ENCODE results near the gene PPP3CA.

Gene PPP3CA

GRCh38 chr4:101020956-101021355 lies 326.4 kb downstream of the PPP3CA start:
- no peaks in the 10 kb centered on the region for H3K9me2 ChIP-seq (ENCODE audit: low read depth, low read length)
- H3K79me2 ChIP-seq (ENCODE audit: insufficient read depth, low read length) = no peaks in the 10 kb centered on the region
- H3K36me3 ChIP-seq (ENCODE audit: insufficient read depth, low read length) = peaks cover 18% of the 10 kb centered on the region
- H3K4me2 ChIP-seq (ENCODE audit: low read length) = no peak overlapping the region
- H4K20me1 ChIP-seq (ENCODE audit: insufficient read depth, low read length) = no peaks in the 10 kb centered on the region
- TF ChIP-seq CTCF (IDR thresholded peaks at IDR 0.05; ENCODE audit: low read length) = no peak
- TF ChIP-seq EZH2 (IDR thresholded peaks at IDR 0.05; ENCODE audit: borderline replicate concordance, low read length) = no peak
- no peaks in the 10 kb centered on the region for H3F3A ChIP-seq (ENCODE audit: insufficient read depth, low read length)
- H3K4me3 ChIP-seq (ENCODE audit: low read depth, low read length, poor library complexity, severe bottlenecking) = no peak overlapping the region
- no peaks in the 10 kb centered on the region for H3K9me3 ChIP-seq (ENCODE audit: low read length)
- no peak overlapping the region for H2AFZ ChIP-seq (ENCODE audit: low read length)
- peaks cover 8% of the 10 kb centered on the region for H3K4me1 ChIP-seq (ENCODE audit: insufficient read depth, low read length, severe bottlenecking)
- H3K27me3 ChIP-seq (ENCODE audit: insufficient read depth, low read length) = no peaks in the 10 kb centered on the region
- no peak overlapping the region for H3K9ac ChIP-seq (ENCODE audit: low read length)
- H3K27ac ChIP-seq (ENCODE audit: low read depth, low read length, poor library complexity, severe bottlenecking) = no peak overlapping the region

DNA sequence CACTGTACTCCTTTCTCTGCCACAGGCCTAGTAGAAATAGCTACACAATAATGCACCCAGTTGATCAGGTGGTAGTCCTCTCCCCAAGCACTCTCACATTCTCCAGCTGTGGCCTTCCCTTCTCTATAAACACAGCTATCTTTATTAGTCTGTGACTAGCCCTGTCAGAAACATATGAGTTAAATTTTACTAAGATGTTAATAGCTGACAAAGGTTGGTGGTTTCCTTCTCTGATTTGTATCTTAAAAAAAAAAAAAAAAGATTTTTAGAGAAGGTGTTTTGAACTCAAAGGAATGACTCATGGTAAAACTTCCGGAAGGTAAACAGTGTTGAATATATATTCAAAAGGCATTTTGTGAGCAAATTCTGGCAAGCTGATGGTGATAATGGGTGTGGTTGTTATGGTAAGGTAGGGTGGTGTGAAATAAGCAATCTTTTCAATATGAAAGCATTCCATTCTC lies 327.4 kb downstream of the PPP3CA start:
- Histone ChIP-seq H3K4me1 (ENCODE audit: insufficient read depth, low read length, severe bottlenecking) (peaks cover 11% of the 10 kb centered on the region), H3K4me3 (ENCODE audit: low read depth, low read length, poor library complexity, severe bottlenecking) (no peak overlapping the region)

DNA sequence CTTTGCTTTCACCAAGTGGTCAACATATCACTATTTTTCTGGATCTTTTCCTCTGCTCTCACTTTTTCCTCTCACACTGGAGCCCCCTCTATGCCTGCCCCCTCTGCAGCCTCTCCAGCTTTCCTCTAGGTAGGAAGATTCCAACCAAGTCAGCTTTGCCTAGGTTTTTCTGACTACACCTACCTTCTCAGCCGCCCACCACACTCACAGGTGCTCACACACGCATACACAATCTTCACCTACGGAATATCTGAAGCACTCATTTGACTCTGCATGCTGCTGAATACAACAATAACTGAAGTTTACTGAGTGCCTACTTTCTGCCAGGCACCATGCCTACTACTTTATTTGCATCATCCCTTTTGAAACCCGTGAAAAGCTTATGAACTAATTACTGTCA lies 328.0 kb downstream of the PPP3CA start:
- Histone ChIP-seq H3K4me3 (ENCODE audit: low read depth, low read length, poor library complexity, severe bottlenecking) (no peak overlapping the region), H3K9me3 (ENCODE audit: low read length) (no peaks in the 10 kb centered on the region), H3K27me3 (ENCODE audit: insufficient read depth, low read length) (no peaks in the 10 kb centered on the region), H3K27ac (ENCODE audit: low read depth, low read length, poor library complexity, severe bottlenecking) (no peak overlapping the region), H3F3A (ENCODE audit: insufficient read depth, low read length) (no peaks in the 10 kb centered on the region), H2AFZ (ENCODE audit: low read length) (no peak overlapping the region), H4K20me1 (ENCODE audit: insufficient read depth, low read length) (no peaks in the 10 kb centered on the region), H3K36me3 (ENCODE audit: insufficient read depth, low read length) (peaks cover 12% of the 10 kb centered on the region), H3K4me2 (ENCODE audit: low read length) (no peak overlapping the region), H3K9me2 (ENCODE audit: low read depth, low read length) (no peaks in the 10 kb centered on the region), H3K9ac (ENCODE audit: low read length) (no peak overlapping the region), H3K79me2 (ENCODE audit: insufficient read depth, low read length) (no peaks in the 10 kb centered on the region), H3K4me1 (ENCODE audit: insufficient read depth, low read length, severe bottlenecking) (peaks cover 11% of the 10 kb centered on the region)
- no peak for TF ChIP-seq CTCF (IDR thresholded peaks at IDR 0.05; ENCODE audit: low read length)
- no peak for TF ChIP-seq EZH2 (IDR thresholded peaks at IDR 0.05; ENCODE audit: borderline replicate concordance, low read length)

More for the DNA sequence above, 327.4 kb downstream of the PPP3CA start:
- no peaks in the 10 kb centered on the region for H3K79me2 ChIP-seq (ENCODE audit: insufficient read depth, low read length)
- H3K27me3 ChIP-seq (ENCODE audit: insufficient read depth, low read length) = no peaks in the 10 kb centered on the region
- no peaks in the 10 kb centered on the region for H3K9me3 ChIP-seq (ENCODE audit: low read length)
- no peaks in the 10 kb centered on the region for H4K20me1 ChIP-seq (ENCODE audit: insufficient read depth, low read length)
- no peak overlapping the region for H3K9ac ChIP-seq (ENCODE audit: low read length)
- H3K27ac ChIP-seq (ENCODE audit: low read depth, low read length, poor library complexity, severe bottlenecking) = no peak overlapping the region
- H3K4me2 ChIP-seq (ENCODE audit: low read length) = no peak overlapping the region
- TF ChIP-seq CTCF (IDR thresholded peaks at IDR 0.05; ENCODE audit: low read length) = no peak
- TF ChIP-seq EZH2 (IDR thresholded peaks at IDR 0.05; ENCODE audit: borderline replicate concordance, low read length) = no peak
- H2AFZ ChIP-seq (ENCODE audit: low read length) = no peak overlapping the region
- peaks cover 14% of the 10 kb centered on the region for H3K36me3 ChIP-seq (ENCODE audit: insufficient read depth, low read length)
- no peaks in the 10 kb centered on the region for H3F3A ChIP-seq (ENCODE audit: insufficient read depth, low read length)
- H3K9me2 ChIP-seq (ENCODE audit: low read depth, low read length) = no peaks in the 10 kb centered on the region
